Smooth muscle cell (in vitro differentiated cells): ENCODE results near the gene LRFN2. TPM values are rescaled to one million over a fixed set of nuclear protein-coding genes. Genes with fewer than 3 reads are reported as not detected.

Experiments used
- DNase-seq: peaks from one replicate; lab custom pipeline; 2025; ENCODE audit not compliant: unreplicated experiment; lab: John Stamatoyannopoulos, UW
- H2AFZ ChIP-seq: fragments of 200-600 bp; sonication (generic); 2 replicates; pipeline ENCODE4 v1.6.0; 2016; ENCODE audit warnings: antibody characterized with exemption, low read depth, mild to moderate bottlenecking
- H3F3A ChIP-seq: fragments of 200-600 bp; sonication (generic); 2 replicates; pipeline ENCODE4 v1.6.0; 2017; ENCODE audit warnings: antibody characterized with exemption, low read depth
- H3K27ac ChIP-seq: fragments of 200-600 bp; sonication (generic); 2 replicates; pipeline ENCODE4 v1.5.1; 2016; ENCODE audit warnings: low read depth, mild to moderate bottlenecking
- H3K27me3 ChIP-seq: fragments of 200-600 bp; sonication (generic); 2 replicates; pipeline ENCODE4 v1.6.1; 2016; ENCODE audit warnings: low read depth, mild to moderate bottlenecking
- H3K36me3 ChIP-seq: fragments of 200-600 bp; sonication (generic); 2 replicates; pipeline ENCODE4 v1.5.1; 2016; ENCODE audit warnings: low read depth
- H3K4me1 ChIP-seq: fragments of 200-600 bp; sonication (generic); 2 replicates; pipeline ENCODE4 v1.5.1; 2016; ENCODE audit warnings: low read depth
- H3K4me2 ChIP-seq: fragments of 200-600 bp; sonication (generic); 2 replicates; pipeline ENCODE4 v1.6.0; 2016; ENCODE audit warnings: mild to moderate bottlenecking
- H3K4me3 ChIP-seq: fragments of 200-600 bp; sonication (generic); 2 replicates; pipeline ENCODE4 v1.5.1; 2016; ENCODE audit warnings: mild to moderate bottlenecking
- H3K79me2 ChIP-seq: fragments of 200-600 bp; sonication (generic); 2 replicates; pipeline ENCODE4 v1.6.0; 2016; ENCODE audit warnings: low read depth, mild to moderate bottlenecking
- H3K9ac ChIP-seq: fragments of 200-600 bp; sonication (generic); 2 replicates; pipeline ENCODE4 v1.6.0; 2016; ENCODE audit warnings: low read depth
- H3K9me3 ChIP-seq: fragments of 200-600 bp; sonication (generic); replicated peaks from 2 replicates; pipeline ENCODE4 v1.5.1; 2016; ENCODE audit warnings: low read depth
- H4K20me1 ChIP-seq: fragments of 200-600 bp; sonication (generic); 2 replicates; pipeline ENCODE4 v1.6.0; 2016; ENCODE audit warnings: low read depth
- WGBS: methylation state at CpG from one replicate; pipeline ENCODE4 v1.1.7; 2016; ENCODE audit warnings: low lambda C conversion rate; 5-methylcytosine and 5-hydroxymethylcytosine counted together
- polyA plus RNA-seq: library from polyadenylated mRNA; unstranded; fragments of >200 nt; fragmentation: Nextera tagmentation; extraction: Ambion mirVana; gene quantifications from 2 replicates; pipeline ENCODE4 v1.2.1, GENCODE V29; 2016
- total RNA-seq: library from RNA; depleted of rRNA; stranded (reverse); fragments of >200 nt; gene quantifications from 2 replicates; pipeline ENCODE4 v1.2.3, GENCODE V29; 2014
- TF ChIP-seq, protein P1 (sequence below): fragments of 200-600 bp; sonication (generic); IDR thresholded peaks from 2 replicates; pipeline ENCODE4 v1.5.1; 2017; ENCODE audit warnings: borderline replicate concordance, mild to moderate bottlenecking, antibody characterized with exemption; ENCODE audit not compliant: insufficient read depth, poor library complexity, severe bottlenecking

Gene LRFN2
- total and polyA plus RNA-seq, 2 experiments from 2014 or later = 0.04 to 0.57 TPM

DNA sequence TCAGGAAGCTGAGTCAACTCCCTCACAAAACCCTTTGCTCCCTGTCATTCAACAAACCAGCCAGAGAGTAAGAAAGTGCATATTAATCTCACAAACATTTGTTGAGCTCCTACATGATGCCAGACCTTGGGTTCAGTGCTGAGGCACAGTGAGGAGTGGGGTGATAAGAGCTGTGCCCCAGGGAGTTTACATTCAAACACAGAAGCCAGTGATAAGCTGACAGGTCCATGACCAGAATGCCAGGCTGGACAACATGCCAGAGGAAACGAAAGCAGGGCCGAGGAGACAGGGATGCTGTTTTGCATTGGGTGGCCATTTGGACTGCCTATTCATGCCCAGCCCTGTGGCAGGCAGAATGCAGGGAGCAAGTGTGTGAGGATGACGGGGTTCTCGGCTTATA is 76.7 kb downstream of the LRFN2 start:
- TF ChIP-seq, protein P1, sequence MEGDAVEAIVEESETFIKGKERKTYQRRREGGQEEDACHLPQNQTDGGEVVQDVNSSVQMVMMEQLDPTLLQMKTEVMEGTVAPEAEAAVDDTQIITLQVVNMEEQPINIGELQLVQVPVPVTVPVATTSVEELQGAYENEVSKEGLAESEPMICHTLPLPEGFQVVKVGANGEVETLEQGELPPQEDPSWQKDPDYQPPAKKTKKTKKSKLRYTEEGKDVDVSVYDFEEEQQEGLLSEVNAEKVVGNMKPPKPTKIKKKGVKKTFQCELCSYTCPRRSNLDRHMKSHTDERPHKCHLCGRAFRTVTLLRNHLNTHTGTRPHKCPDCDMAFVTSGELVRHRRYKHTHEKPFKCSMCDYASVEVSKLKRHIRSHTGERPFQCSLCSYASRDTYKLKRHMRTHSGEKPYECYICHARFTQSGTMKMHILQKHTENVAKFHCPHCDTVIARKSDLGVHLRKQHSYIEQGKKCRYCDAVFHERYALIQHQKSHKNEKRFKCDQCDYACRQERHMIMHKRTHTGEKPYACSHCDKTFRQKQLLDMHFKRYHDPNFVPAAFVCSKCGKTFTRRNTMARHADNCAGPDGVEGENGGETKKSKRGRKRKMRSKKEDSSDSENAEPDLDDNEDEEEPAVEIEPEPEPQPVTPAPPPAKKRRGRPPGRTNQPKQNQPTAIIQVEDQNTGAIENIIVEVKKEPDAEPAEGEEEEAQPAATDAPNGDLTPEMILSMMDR = no peak

DNA sequence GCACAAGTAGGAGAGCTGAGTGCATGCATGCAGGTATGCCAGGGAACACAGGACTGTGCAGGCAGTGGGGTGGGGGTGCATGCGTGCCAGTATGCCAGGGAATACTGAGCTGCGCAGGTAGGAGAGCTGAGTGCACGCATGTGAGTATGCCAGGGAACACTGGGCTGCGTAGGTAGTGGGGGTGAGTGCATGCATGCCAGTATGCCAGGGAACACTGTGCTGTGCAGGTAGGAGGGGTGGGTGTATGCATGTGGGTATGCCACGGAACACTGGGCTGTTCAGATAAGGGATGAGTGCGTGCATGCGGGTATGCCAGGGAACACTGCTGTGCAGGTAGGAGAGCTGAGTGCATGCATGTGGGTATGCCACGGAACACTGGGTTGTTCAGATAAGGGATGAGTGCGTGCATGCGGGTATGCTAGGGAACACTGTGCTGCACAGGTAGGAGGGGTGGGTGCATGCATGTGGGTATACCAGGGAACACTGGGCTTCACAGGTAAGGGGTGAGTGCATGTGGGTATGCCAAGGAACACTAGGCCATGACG is 77.4 kb downstream of the LRFN2 start:
- H3K27ac ChIP-seq = no peak overlapping the region
- H3K79me2 ChIP-seq = no peaks in the 10 kb centered on the region
- WGBS = 87% methylated on average over 11 of the region's 11 CpGs
- no peak overlapping the region for H3K4me2 ChIP-seq
- DNase-seq = no peak
- no peaks in the 10 kb centered on the region for H3K4me1 ChIP-seq
- H3K27me3 ChIP-seq = no peaks in the 10 kb centered on the region
- H4K20me1 ChIP-seq = no peaks in the 10 kb centered on the region
- no peaks in the 10 kb centered on the region for H3K9me3 ChIP-seq
- no peaks in the 10 kb centered on the region for H3F3A ChIP-seq
- H3K36me3 ChIP-seq = no peaks in the 10 kb centered on the region
- no peak overlapping the region for H3K4me3 ChIP-seq
- no peak overlapping the region for H3K9ac ChIP-seq
- TF ChIP-seq, protein P1 = no peak
- no peak overlapping the region for H2AFZ ChIP-seq

More for the DNA sequence above, 76.7 kb downstream of the LRFN2 start:
- no peak overlapping the region for H3K9ac ChIP-seq
- H3K27me3 ChIP-seq = no peaks in the 10 kb centered on the region
- no peaks in the 10 kb centered on the region for H3K36me3 ChIP-seq
- H3K9me3 ChIP-seq = no peaks in the 10 kb centered on the region
- no peak overlapping the region for H3K4me2 ChIP-seq
- H3K4me3 ChIP-seq = no peak overlapping the region
- no peak overlapping the region for H3K27ac ChIP-seq
- DNase-seq = no peak
- WGBS = 80% methylated on average over 4 of the region's 4 CpGs
- no peaks in the 10 kb centered on the region for H3F3A ChIP-seq
- no peaks in the 10 kb centered on the region for H3K79me2 ChIP-seq
- no peaks in the 10 kb centered on the region for H4K20me1 ChIP-seq
- no peak overlapping the region for H2AFZ ChIP-seq
- no peaks in the 10 kb centered on the region for H3K4me1 ChIP-seq

DNA sequence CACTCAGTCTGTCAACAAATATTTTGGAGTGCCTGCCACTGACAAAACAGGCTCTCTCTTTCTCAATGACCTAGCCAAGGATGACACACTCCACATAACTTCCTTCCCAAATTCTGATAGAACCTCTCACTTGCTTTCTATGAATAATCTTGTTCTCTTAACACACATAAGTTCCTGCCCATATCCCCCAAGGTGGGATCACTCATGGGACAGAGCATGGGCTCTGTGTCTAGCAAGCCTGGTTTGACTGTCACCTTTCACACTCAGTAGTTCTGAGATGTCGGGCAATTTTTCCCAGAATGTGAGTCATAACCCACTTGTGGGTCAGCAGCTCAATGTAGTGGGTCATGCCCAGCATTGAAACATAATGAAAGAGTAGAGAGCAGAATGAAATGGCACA is 78.1 kb downstream of the LRFN2 start:
- no peak for DNase-seq
- Histone ChIP-seq H3K4me3 (no peak overlapping the region), H3K79me2 (no peaks in the 10 kb centered on the region), H3K4me2 (no peak overlapping the region), H3K9ac (no peak overlapping the region), H3F3A (no peaks in the 10 kb centered on the region), H3K27ac (no peak overlapping the region), H3K9me3 (no peaks in the 10 kb centered on the region), H3K4me1 (no peaks in the 10 kb centered on the region), H4K20me1 (no peaks in the 10 kb centered on the region), H3K27me3 (no peaks in the 10 kb centered on the region), H3K36me3 (no peaks in the 10 kb centered on the region), H2AFZ (no peak overlapping the region)
- TF ChIP-seq, protein P1 = no peak
- WGBS = 58% methylated on average over 1 of the region's 1 CpG

DNA sequence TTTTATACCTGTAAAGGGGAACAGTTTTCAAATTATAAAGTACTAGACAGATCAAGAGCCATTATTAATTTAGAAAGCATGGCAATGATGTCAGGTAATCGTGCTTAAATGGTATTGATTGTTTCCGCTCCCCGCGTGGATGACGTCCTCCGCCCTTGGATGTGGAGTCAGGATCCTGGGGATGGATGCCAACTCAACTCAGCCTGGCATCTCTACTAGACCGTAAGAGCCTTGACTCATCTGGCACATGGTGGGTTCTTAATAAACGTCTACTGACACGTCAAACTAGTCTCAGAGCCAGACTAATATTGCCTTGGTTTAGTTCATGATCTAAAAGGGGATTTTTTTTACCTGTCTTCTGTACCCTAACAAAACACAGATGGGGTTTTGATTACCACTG is 80.2 kb downstream of the LRFN2 start:
- no peaks in the 10 kb centered on the region for H4K20me1 ChIP-seq
- no peak overlapping the region for H3K9ac ChIP-seq
- no peaks in the 10 kb centered on the region for H3K36me3 ChIP-seq
- no peaks in the 10 kb centered on the region for H3K27me3 ChIP-seq
- 95% methylated on average over 9 of the region's 9 CpGs for WGBS
- no peaks in the 10 kb centered on the region for H3K4me1 ChIP-seq
- H3K4me3 ChIP-seq = no peak overlapping the region
- H3K27ac ChIP-seq = no peak overlapping the region
- no peak overlapping the region for H3K4me2 ChIP-seq
- H3K9me3 ChIP-seq = no peaks in the 10 kb centered on the region
- no peaks in the 10 kb centered on the region for H3K79me2 ChIP-seq
- no peak for DNase-seq
- no peak overlapping the region for H2AFZ ChIP-seq
- TF ChIP-seq, protein P1 = no peak
- no peaks in the 10 kb centered on the region for H3F3A ChIP-seq
